Lower leg skin (tissue), 3 donors: Measurements from ENCODE around the gene SEC16A.

ENCODE experiments used
- POLR2A ChIP-seq, 2 donors: fragments of 450-650 bp; IDR thresholded peaks; one replicate each; pipeline ENCODE4 v1.6.1; 2016 to 2017; ENCODE audit warnings: antibody characterized with exemption in 2 of 2, mild to moderate bottlenecking in 1 of 2, moderate library complexity in 1 of 2
- TF ChIP-seq, protein P1 (sequence below), 3 donors: fragments of 450-650 bp; IDR thresholded peaks; one replicate each; pipeline ENCODE4 v1.5.1; 2016; ENCODE audit warnings: antibody characterized with exemption in 3 of 3, mild to moderate bottlenecking in 3 of 3, moderate library complexity in 2 of 3

DNA sequence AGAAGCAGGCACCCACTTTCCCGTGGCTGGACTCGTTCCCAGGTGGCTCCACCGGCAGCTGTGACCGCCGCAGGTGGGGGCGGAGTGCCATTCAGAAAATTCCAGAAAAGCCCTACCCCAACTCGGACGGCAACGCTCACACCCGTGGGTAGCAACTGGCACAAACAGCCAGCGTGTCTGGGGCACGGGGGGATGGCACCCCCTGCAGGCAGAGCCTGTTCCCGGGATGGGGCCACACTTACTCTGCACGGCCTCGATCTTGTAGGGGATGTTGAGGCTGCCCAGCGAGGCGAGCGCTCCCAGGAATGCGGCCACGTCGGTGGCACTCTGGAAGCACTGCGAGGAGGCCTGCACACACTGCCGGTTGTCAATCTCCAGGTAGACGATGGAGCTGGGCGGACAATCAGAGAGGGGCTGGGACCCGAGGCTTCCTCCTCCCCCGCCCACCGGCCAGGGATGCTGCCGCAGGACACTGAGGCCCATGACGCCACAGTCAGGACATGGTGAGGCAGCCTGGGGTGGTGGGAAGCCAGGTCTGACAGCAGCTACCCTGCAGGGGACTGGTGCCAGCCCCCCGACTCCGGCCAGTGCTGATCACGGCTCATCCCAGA, 20.2 kb upstream of the SEC16A start:
- TF ChIP-seq, protein P1, sequence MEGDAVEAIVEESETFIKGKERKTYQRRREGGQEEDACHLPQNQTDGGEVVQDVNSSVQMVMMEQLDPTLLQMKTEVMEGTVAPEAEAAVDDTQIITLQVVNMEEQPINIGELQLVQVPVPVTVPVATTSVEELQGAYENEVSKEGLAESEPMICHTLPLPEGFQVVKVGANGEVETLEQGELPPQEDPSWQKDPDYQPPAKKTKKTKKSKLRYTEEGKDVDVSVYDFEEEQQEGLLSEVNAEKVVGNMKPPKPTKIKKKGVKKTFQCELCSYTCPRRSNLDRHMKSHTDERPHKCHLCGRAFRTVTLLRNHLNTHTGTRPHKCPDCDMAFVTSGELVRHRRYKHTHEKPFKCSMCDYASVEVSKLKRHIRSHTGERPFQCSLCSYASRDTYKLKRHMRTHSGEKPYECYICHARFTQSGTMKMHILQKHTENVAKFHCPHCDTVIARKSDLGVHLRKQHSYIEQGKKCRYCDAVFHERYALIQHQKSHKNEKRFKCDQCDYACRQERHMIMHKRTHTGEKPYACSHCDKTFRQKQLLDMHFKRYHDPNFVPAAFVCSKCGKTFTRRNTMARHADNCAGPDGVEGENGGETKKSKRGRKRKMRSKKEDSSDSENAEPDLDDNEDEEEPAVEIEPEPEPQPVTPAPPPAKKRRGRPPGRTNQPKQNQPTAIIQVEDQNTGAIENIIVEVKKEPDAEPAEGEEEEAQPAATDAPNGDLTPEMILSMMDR (IDR thresholded peaks at IDR 0.05): no peak
- TF ChIP-seq POLR2A (IDR thresholded peaks at IDR 0.05): no peak
